H1 (cell line): Measurements from ENCODE around the gene RNF123. TPM values are rescaled to one million over a fixed set of nuclear protein-coding genes. Genes with fewer than 3 reads are reported as not detected.
A peak's percentile ranks its signal among the peaks of the same experiment; 100 is the strongest.

Experiments
- CTCF ChIA-PET: fragments of 300-600 bp; sonication (Branson Sonifier 250); formaldehyde crosslinking; loops from one replicate; lab custom pipeline; 2021; ENCODE audit not compliant: partially characterized antibody; lab: Charles Lee
- POLR2A ChIA-PET: fragments of 300-600 bp; sonication (Branson Sonifier 250); formaldehyde crosslinking; loops from one replicate; lab custom pipeline; 2021; ENCODE audit warnings: inconsistent platforms; ENCODE audit not compliant: partially characterized antibody; lab: Charles Lee
- DNase-seq, 2 experiments: peaks; one replicate each; pipeline versions ENCODE4 v3.0.0 to v3.0.0-alpha.2; 2010 to 2022; ENCODE audit warnings: low spot score in 2 of 2, low read depth in 1 of 2, mixed read lengths in 1 of 2
- FAIRE-seq: peaks from 2 replicates; lab custom pipeline; 2011; peaks lifted over from hg19 to GRCh38; lab: Jason Lieb, UNC
- H2AFZ ChIP-seq: 2 replicates; pipeline ENCODE4 v1.8.1; 2012; ENCODE audit warnings: low read length, inconsistent platforms
- H2AK5ac ChIP-seq: 2 replicates; pipeline ENCODE4 v1.6.1; 2013; ENCODE audit warnings: low read depth, low read length
- H2BK120ac ChIP-seq: replicated peaks from 2 replicates; pipeline ENCODE3; 2013; ENCODE audit warnings: low read depth, low read length, inconsistent platforms
- H2BK12ac ChIP-seq: 2 replicates; pipeline ENCODE4 v1.6.1; 2013; ENCODE audit warnings: low read depth, low read length
- H2BK15ac ChIP-seq: 2 replicates; pipeline ENCODE4 v1.6.1; 2013; ENCODE audit warnings: low read length
- H2BK20ac ChIP-seq: 2 replicates; pipeline ENCODE4 v1.6.1; 2013; ENCODE audit warnings: low read length
- H2BK5ac ChIP-seq: 2 replicates; pipeline ENCODE4 v1.6.1; 2013; ENCODE audit warnings: low read depth, low read length
- H3K14ac ChIP-seq: 2 replicates; pipeline ENCODE4 v1.6.1; 2013; ENCODE audit warnings: inconsistent platforms; ENCODE audit not compliant: insufficient read length
- H3K18ac ChIP-seq: 2 replicates; pipeline ENCODE4 v1.6.1; 2013; ENCODE audit warnings: low read length; ENCODE audit errors: extremely low read depth
- H3K23ac ChIP-seq: 2 replicates; pipeline ENCODE4 v1.6.1; 2013; ENCODE audit warnings: inconsistent platforms; ENCODE audit not compliant: insufficient read length
- H3K23me2 ChIP-seq: 2 replicates; pipeline ENCODE4 v1.6.1; 2013; ENCODE audit warnings: low read depth, low read length
- H3K27ac ChIP-seq: 2 replicates; pipeline ENCODE4 v1.6.1; 2011; ENCODE audit warnings: low read depth, low read length, inconsistent platforms
- H3K27me3 ChIP-seq, 4 experiments: replicated peaks in 1 of 4; 1 replicate in 1 of 4; 2 replicates in 3 of 4; pipeline versions ENCODE4 v1.6.1 to v1.8.1; 2011 to 2013; ENCODE audit warnings: low read length in 3 of 4, mild to moderate bottlenecking in 3 of 4, inconsistent platforms in 2 of 4, mixed read lengths in 2 of 4, moderate library complexity in 1 of 4; ENCODE audit not compliant: control insufficient read depth in 3 of 4, insufficient read depth in 3 of 4; ENCODE audit errors: extremely low read depth in 1 of 4
- H3K36me3 ChIP-seq, 4 experiments: 2 replicates each; pipeline versions ENCODE4 v1.6.1 to v1.8.1; 2011 to 2013; ENCODE audit warnings: mild to moderate bottlenecking in 4 of 4, low read length in 3 of 4, moderate library complexity in 2 of 4, control low read depth in 1 of 4, inconsistent platforms in 1 of 4; ENCODE audit not compliant: insufficient read depth in 4 of 4, control insufficient read depth in 2 of 4
- H3K4ac ChIP-seq: replicated peaks from 2 replicates; pipeline ENCODE3; 2013; ENCODE audit warnings: low read length, low read depth, mixed read lengths, inconsistent platforms; ENCODE audit not compliant: insufficient read length
- H3K4me1 ChIP-seq, 4 experiments: replicated peaks in 1 of 4; 1 replicate in 1 of 4; 2 replicates in 3 of 4; pipeline versions ENCODE4 v1.6.1 to v1.8.1; 2011 to 2013; ENCODE audit warnings: low read length in 3 of 4, inconsistent platforms in 2 of 4, mixed read lengths in 1 of 4; ENCODE audit not compliant: insufficient read depth in 4 of 4, control insufficient read depth in 3 of 4
- H3K4me2 ChIP-seq, 2 experiments: 2 replicates each; pipeline versions ENCODE4 v1.6.1 to v1.8.1; 2011 to 2013; ENCODE audit warnings: low read depth in 2 of 2, low read length in 2 of 2, control low read depth in 1 of 2, inconsistent platforms in 1 of 2, mild to moderate bottlenecking in 1 of 2; ENCODE audit not compliant: insufficient read depth in 1 of 2
- H3K4me3 ChIP-seq, 4 experiments: fragments of 200-600, 300-600 bp in 1 of 4; sonication (generic), shearing (Covaris generic), sonication (Bioruptor Twin) in 1 of 4; 2 replicates each; pipeline versions ENCODE4 v1.5.1 to v1.8.1; 2011 to 2016; ENCODE audit warnings: low read length in 4 of 4, low read depth in 3 of 4, control low read depth in 2 of 4, inconsistent platforms in 2 of 4, mild to moderate bottlenecking in 2 of 4, mixed read lengths in 1 of 4, moderate library complexity in 1 of 4; ENCODE audit not compliant: insufficient read depth in 2 of 4; ENCODE audit errors: extremely low read depth in 1 of 4
- H3K56ac ChIP-seq: replicated peaks from 2 replicates; pipeline ENCODE3; 2013; ENCODE audit warnings: low read depth, mild to moderate bottlenecking, mixed read lengths, low read length, inconsistent platforms; ENCODE audit not compliant: insufficient read length
- H3K79me1 ChIP-seq: 2 replicates; pipeline ENCODE4 v1.6.1; 2013; ENCODE audit warnings: low read depth, low read length, control low read depth
- H3K79me2 ChIP-seq, 2 experiments: 2 replicates each; pipeline versions ENCODE4 v1.6.1 to v1.8.1; 2012 to 2013; ENCODE audit warnings: low read length in 2 of 2, mild to moderate bottlenecking in 2 of 2, inconsistent platforms in 1 of 2; ENCODE audit not compliant: insufficient read depth in 2 of 2, control insufficient read depth in 1 of 2
- H3K9ac ChIP-seq, 4 experiments: replicated peaks in 1 of 4; 1 replicate in 1 of 4; 2 replicates in 3 of 4; pipeline versions ENCODE4 v1.6.1 to v1.8.1; 2011 to 2013; ENCODE audit warnings: low read depth in 3 of 4, low read length in 3 of 4, control low read depth in 2 of 4, mild to moderate bottlenecking in 2 of 4, moderate library complexity in 2 of 4, inconsistent platforms in 1 of 4; ENCODE audit errors: extremely low read depth in 1 of 4
- H3K9me3 ChIP-seq, 2 experiments: 2 replicates each; pipeline versions ENCODE4 v1.6.1 to v1.8.1; 2012 to 2013; ENCODE audit warnings: mild to moderate bottlenecking in 2 of 2, moderate library complexity in 2 of 2, control low read depth in 1 of 2, inconsistent platforms in 1 of 2, low read depth in 1 of 2, low read length in 1 of 2, mixed read lengths in 1 of 2; ENCODE audit not compliant: insufficient read depth in 2 of 2
- H4K20me1 ChIP-seq, 2 experiments: replicated peaks in 1 of 2; 2 replicates each; pipeline versions ENCODE3 to v1.8.1; 2011 to 2013; ENCODE audit warnings: inconsistent platforms in 2 of 2, low read length in 2 of 2, mild to moderate bottlenecking in 1 of 2; ENCODE audit not compliant: insufficient read depth in 2 of 2, control insufficient read depth in 1 of 2
- H4K5ac ChIP-seq: 2 replicates; pipeline ENCODE4 v1.6.1; 2013; ENCODE audit warnings: low read length, low read depth, mixed read lengths, inconsistent platforms; ENCODE audit not compliant: insufficient read length
- H4K8ac ChIP-seq: 2 replicates; pipeline ENCODE4 v1.8.0; 2013; ENCODE audit warnings: mild to moderate bottlenecking, moderate library complexity, low read length, inconsistent platforms; ENCODE audit not compliant: insufficient read depth; ENCODE audit errors: extremely low read depth
- H4K91ac ChIP-seq: replicated peaks from 2 replicates; pipeline ENCODE3; 2013; ENCODE audit warnings: low read length, mixed read lengths, inconsistent platforms; ENCODE audit not compliant: insufficient read length
- BRCA1 ChIP-seq: IDR thresholded peaks from 2 replicates; pipeline ENCODE4 v1.6.1; 2012; ENCODE audit warnings: low read depth, low read length, improper control_type of control experiment
- CHD1 ChIP-seq: IDR thresholded peaks from 2 replicates; pipeline ENCODE4 v1.6.1; 2012; ENCODE audit warnings: low read depth, low read length, improper control_type of control experiment
- EZH2 ChIP-seq: fragments of 200-600 bp; sonication (generic); IDR thresholded peaks from 2 replicates; pipeline ENCODE4 v1.7.1; 2012; ENCODE audit warnings: low read depth, mild to moderate bottlenecking, moderate library complexity, low read length, inconsistent platforms; ENCODE audit not compliant: severe bottlenecking
- PHF8 ChIP-seq: fragments of 200-600 bp; sonication (generic); conservative IDR thresholded peaks from 2 replicates; pipeline ENCODE4 v1.7.1; 2012; ENCODE audit warnings: low read depth, mild to moderate bottlenecking, inconsistent platforms, low read length, moderate library complexity
- POLR2AphosphoS5 ChIP-seq: IDR thresholded peaks from 2 replicates; pipeline ENCODE4 v1.6.1; 2011; ENCODE audit warnings: low read depth, low read length
- SP1 ChIP-seq: IDR thresholded peaks from 2 replicates; pipeline ENCODE4 v1.6.1; 2011; ENCODE audit warnings: low read depth, low read length
- TCF12 ChIP-seq: IDR thresholded peaks from 2 replicates; pipeline ENCODE4 v1.6.1; 2011; ENCODE audit warnings: low read depth, mild to moderate bottlenecking, low read length
- WGBS, 2 experiments: shearing (Covaris generic) in 1 of 2; methylation state at CpG; one replicate each; pipeline versions ENCODE4 v1.1.6 to v1.1.7; 2013 to 2015; ENCODE audit warnings: low lambda C conversion rate in 2 of 2, mixed read lengths in 2 of 2, inconsistent platforms in 1 of 2, low coverage in 1 of 2, missing lambda C conversion rate in 1 of 2; ENCODE audit not compliant: insufficient replicate concordance in 2 of 2, insufficient coverage in 1 of 2, insufficient read length in 1 of 2; ENCODE audit errors: extremely low coverage in 1 of 2, missing lambda C conversion rate in 1 of 2; 5-methylcytosine and 5-hydroxymethylcytosine counted together
- polyA plus RNA-seq, 7 experiments: library from polyadenylated mRNA; depleted of rRNA in 3 of 7; stranded (reverse) in 5 of 7; unstranded in 2 of 7; fragments of >200 nt in 5 of 7; fragments of 200-250 nt in 2 of 7; gene quantifications; 1 replicate in 5 of 7; 2 replicates in 1 of 7; 4 replicates in 1 of 7; pipeline versions ENCODE4 v1.2.1 to v1.2.3, GENCODE V29; 2011 to 2013; ENCODE audit warnings: missing spikeins in 2 of 7, mixed read lengths in 2 of 7
- total RNA-seq: library from RNA; stranded (reverse); fragmentation: NEBNext Ultra II Directional; extraction: Animal tissue kit (Norgen Biotek cat#: 25700); gene quantifications from 2 replicates; pipeline ENCODE4 v1.2.1, GENCODE V29; 2021

The RNF123 gene
- total and polyA plus RNA-seq, 2 of the 8 experiments (the other 6 are each of a cell fraction or from before 2014, with no cell fraction given): 30.5 to 57.7 TPM

DNA sequence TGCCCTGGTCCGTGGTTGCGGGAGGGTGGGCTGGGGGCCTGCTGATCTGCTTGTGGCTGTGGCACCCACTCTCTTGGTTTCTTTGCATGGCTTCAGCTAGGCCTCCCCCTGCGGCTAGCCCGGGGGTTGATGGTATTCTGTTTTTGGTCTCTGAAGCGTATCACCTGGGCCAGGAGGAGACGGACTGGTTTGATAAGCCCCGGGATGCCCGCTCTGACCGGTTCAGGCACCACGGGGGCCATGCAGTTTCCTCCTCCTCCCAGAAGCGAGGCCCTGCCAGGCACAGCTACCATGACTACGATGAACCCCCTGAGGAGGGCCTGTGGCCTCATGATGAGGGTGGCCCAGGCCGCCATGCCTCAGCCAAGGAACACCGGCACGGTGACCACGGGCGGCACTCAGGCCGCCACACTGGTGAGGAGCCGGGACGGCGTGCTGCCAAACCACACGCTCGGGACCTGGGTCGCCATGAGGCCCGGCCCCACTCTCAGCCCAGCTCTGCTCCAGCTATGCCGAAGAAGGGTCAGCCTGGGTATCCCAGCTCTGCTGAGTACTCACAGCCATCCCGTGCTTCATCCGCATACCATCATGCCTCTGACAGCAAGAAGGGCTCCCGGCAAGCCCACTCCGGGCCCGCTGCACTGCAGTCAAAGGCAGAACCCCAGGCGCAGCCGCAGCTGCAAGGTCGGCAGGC, 26.5 kb upstream of the RNF123 start:
- Histone ChIP-seq H2BK20ac (no peak overlapping the region), H3K14ac (no peak overlapping the region)
- no peak for FAIRE-seq
- TF ChIP-seq PHF8 (no peak), TCF12 (no peak), BRCA1 (no peak), POLR2AphosphoS5 (no peak), CHD1 (no peak), SP1 (no peak), EZH2 (no peak)
- TF ChIP-seq, all 59 proteins: peak for 0
- no peak overlapping the region for H3K4ac ChIP-seq
- 95% methylated on average over 34 of the region's 34 CpGs; no CpG with 5 or more reads in 1 of the 2 experiments for WGBS, 2 experiments
- H2BK120ac ChIP-seq: no peak overlapping the region
- H3K18ac ChIP-seq: no peak overlapping the region
- H3K27ac ChIP-seq: no peak overlapping the region
- no peaks in the 10 kb centered on the region; the same call in 1 of the 2 replicates for H3K79me1 ChIP-seq
- no peak overlapping the region for H3K4me3 ChIP-seq
- H3K4me1 ChIP-seq: peaks cover 0 to 8% (median under 1%) of the 10 kb centered on the region in 4 experiments; a peak in 1 of 7 replicates
- no peaks in the 10 kb centered on the region for H3K9me3 ChIP-seq
- H2BK15ac ChIP-seq: no peak overlapping the region
- no peaks in the 10 kb centered on the region for H3K27me3 ChIP-seq
- H4K8ac ChIP-seq: peak overlapping the region; percentile 15; the same call in 1 of the 2 replicates
- no peak overlapping the region for H2AK5ac ChIP-seq
- DNase-seq: no peak
- H3K4me2 ChIP-seq: no peak overlapping the region
- H3K23ac ChIP-seq: no peak overlapping the region
- no peak overlapping the region for H2BK12ac ChIP-seq
- H3K23me2 ChIP-seq: no peaks in the 10 kb centered on the region
- no peak overlapping the region for H2AFZ ChIP-seq
- H3K9ac ChIP-seq: no peak overlapping the region; a peak in 1 of 7 replicates
- CTCF ChIA-PET: interaction anchor here (0.8 to 3.9 kb wide), 8 partner anchors 9 to 126 kb away, joined by 3 to 21 read pairs (median 4); no protein-coding TSS in a partner anchor
- POLR2A ChIA-PET: interaction anchor here (1.0 kb wide), 1 partner anchor 98 kb away, joined by 3 read pairs; no protein-coding TSS in a partner anchor
- H4K5ac ChIP-seq: no peak overlapping the region
- H3K79me2 ChIP-seq: no peaks in the 10 kb centered on the region
- H3K36me3 ChIP-seq: no peaks in the 10 kb centered on the region
- no peaks in the 10 kb centered on the region for H4K20me1 ChIP-seq
- no peak overlapping the region for H3K56ac ChIP-seq
- no peak overlapping the region for H2BK5ac ChIP-seq
- H4K91ac ChIP-seq: no peak overlapping the region
